Glomerular endothelial cell (primary cell): ENCODE results near the gene SLC2A2. TPM values are rescaled to one million over a fixed set of nuclear protein-coding genes. Genes with fewer than 3 reads are reported as not detected.

ENCODE experiments used
- DNase-seq: peaks from one replicate; pipeline ENCODE4 v3.0.0-alpha.2; 2011; ENCODE audit warnings: low read depth, low spot score; ENCODE audit errors: extremely low read depth
- total RNA-seq: library from RNA; depleted of rRNA; stranded (reverse); fragments of >200 nt; gene quantifications from 2 replicates; pipeline ENCODE4 v1.2.3, GENCODE V29; 2015

The SLC2A2 gene
- total RNA-seq, 1 donor from 2014 or later, result not detected

GRCh38 chr3:171038342-171038741, 11.8 kb upstream of the SLC2A2 start:
- no peak for DNase-seq

- DNase-seq, result no peak
Measured at GRCh38 chr3:171028779-171029232, 2.3 kb upstream of the SLC2A2 start.

GRCh38 chr3:171028025-171028778, 1.7 kb upstream of the SLC2A2 start:
- no peak for DNase-seq

- DNase-seq, result no peak
Measured at GRCh38 chr3:171023566-171023965, 3.0 kb downstream of the SLC2A2 start.

- DNase-seq, result no peak
Measured at GRCh38 chr3:171021377-171021776, 5.1 kb downstream of the SLC2A2 start.

GRCh38 chr3:171018156-171018935, 8.2 kb downstream of the SLC2A2 start:
- no peak for DNase-seq

- no peak for DNase-seq
Measured at GRCh38 chr3:171013822-171014748, 12.4 kb downstream of the SLC2A2 start.

GRCh38 chr3:171011873-171012336, 14.6 kb downstream of the SLC2A2 start:
- DNase-seq, result no peak

- DNase-seq, result no peak
Measured at GRCh38 chr3:171011109-171011872, 15.2 kb downstream of the SLC2A2 start.

GRCh38 chr3:171007316-171007715, 19.2 kb downstream of the SLC2A2 start:
- DNase-seq, result no peak

GRCh38 chr3:171005648-171006047, 20.9 kb downstream of the SLC2A2 start:
- no peak for DNase-seq

GRCh38 chr3:171001957-171002694, 24.4 kb downstream of the SLC2A2 start:
- DNase-seq, result no peak

- DNase-seq, result no peak
Measured at GRCh38 chr3:171001250-171001893, 25.1 kb downstream of the SLC2A2 start.

- no peak for DNase-seq
Measured at GRCh38 chr3:171000281-171000680, 26.2 kb downstream of the SLC2A2 start.

- peak; percentile 69 for DNase-seq
Measured at GRCh38 chr3:170999737-171000242, 26.7 kb downstream of the SLC2A2 start.

GRCh38 chr3:170997961-170998913, 28.3 kb downstream of the SLC2A2 start:
- DNase-seq, result peak; percentile 39

GRCh38 chr3:170992854-170993253, 33.7 kb downstream of the SLC2A2 start:
- no peak for DNase-seq
